H1 (cell line): ENCODE results near the gene MPV17L2. TPM values are rescaled to one million over a fixed set of nuclear protein-coding genes. Genes with fewer than 3 reads are reported as not detected.

Source experiments
- SUZ12 ChIP-seq: fragments of 200-600 bp; sonication (generic); IDR thresholded peaks from 2 replicates; pipeline ENCODE4 v1.6.1; 2012; ENCODE audit warnings: mild to moderate bottlenecking, inconsistent platforms, low read length, moderate library complexity, mixed read lengths
- polyA plus RNA-seq, 7 experiments: library from polyadenylated mRNA; depleted of rRNA in 3 of 7; stranded (reverse) in 5 of 7; unstranded in 2 of 7; fragments of >200 nt in 5 of 7; fragments of 200-250 nt in 2 of 7; gene quantifications; 1 replicate in 5 of 7; 2 replicates in 1 of 7; 4 replicates in 1 of 7; pipeline versions ENCODE4 v1.2.1 to v1.2.3, GENCODE V29; 2011 to 2013; ENCODE audit warnings: missing spikeins in 2 of 7, mixed read lengths in 2 of 7
- total RNA-seq: library from RNA; stranded (reverse); fragmentation: NEBNext Ultra II Directional; extraction: Animal tissue kit (Norgen Biotek cat#: 25700); gene quantifications from 2 replicates; pipeline ENCODE4 v1.2.1, GENCODE V29; 2021

The MPV17L2 gene
- total and polyA plus RNA-seq, 2 of the 8 experiments (the other 6 are each of a cell fraction or from before 2014, with no cell fraction given) = 24.2 to 82.6 TPM

DNA sequence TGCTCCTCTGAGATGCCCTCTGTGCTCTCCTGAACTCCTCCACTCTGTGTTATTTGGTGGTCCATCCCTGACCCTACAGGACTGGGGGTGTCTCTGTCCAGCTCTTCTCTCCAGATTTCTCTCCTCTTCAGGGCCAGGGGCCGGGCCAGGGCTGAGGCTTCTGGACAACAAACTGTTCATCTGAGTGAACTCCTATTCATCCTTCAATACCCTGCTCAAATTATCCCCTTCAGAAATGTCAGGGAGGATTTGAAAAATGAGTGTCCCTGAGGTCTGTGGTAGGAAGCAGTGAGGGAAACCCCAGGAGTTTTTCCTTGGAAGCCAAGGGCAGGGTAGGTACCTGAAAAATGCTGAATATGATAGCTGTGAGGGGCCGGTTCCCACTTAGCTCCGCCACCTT, 25.6 kb downstream of the MPV17L2 start (continued):
- TF ChIP-seq SUZ12 = no peak
